ENCODE results near the gene AKR1E2. TPM values are rescaled to one million over a fixed set of nuclear protein-coding genes. Genes with fewer than 3 reads are reported as not detected.

AKR1E2 gene
- 1 to 10 TPM; 7.4 to 8.9 (median 7.5) TPM for polyA plus RNA-seq (ENCODE audit: insufficient read length in 4 of 4)

DNA sequence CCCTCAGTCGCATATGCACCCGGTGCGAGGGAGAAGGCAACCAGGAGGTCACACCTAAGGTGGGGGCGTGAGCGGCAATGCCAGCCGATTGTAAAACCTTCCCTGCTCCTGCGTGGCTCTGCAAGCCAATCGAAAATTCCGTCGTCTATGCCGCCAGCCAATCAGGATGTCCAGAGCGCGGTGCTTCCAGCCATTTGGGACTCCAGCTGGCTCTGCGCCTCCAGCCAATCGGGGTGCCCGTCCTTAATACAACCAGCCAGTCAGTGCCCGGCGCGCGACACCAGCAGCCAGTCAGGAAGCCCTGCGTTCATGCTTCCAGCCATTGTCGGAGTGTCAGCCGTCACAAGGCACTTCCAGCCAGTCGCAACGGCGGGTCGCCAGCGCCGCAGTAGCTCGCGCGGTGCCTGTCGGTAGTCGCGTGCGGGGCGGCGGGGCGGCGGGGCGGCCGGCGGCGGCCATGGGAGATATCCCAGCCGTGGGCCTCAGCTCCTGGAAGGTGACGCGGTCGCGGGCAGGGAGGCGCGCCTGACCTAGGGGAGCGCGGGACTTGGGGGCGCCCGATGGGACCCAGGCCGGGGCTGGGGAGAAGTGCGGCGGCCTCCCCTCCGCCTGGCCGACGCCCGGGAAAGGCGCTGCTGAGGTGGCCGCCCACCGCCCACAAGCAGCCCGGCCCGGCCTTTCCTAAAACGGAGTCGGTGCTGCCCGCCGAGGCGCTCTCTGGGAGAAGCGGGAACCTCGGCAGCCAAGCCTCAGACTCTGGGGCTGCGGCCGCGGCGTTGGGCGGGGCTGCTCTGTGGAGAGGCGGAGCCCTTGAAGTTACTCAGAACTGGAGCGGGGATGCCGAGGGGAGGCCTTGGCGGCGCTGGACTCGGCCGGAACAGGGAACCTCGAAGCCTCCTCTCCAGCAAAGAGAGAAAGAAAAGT lies at the start of gene AKR1E2:
Gene AKR1E2 (plus strand): TSS at position 340 of the 924 bp plus-strand sequence. CDS start 118 bp downstream, at position 458.
- peak; percentile 62 to 70 (median 64) for DNase-seq (ENCODE audit: low read depth in 4 of 4, low spot score in 3 of 4)

DNA sequence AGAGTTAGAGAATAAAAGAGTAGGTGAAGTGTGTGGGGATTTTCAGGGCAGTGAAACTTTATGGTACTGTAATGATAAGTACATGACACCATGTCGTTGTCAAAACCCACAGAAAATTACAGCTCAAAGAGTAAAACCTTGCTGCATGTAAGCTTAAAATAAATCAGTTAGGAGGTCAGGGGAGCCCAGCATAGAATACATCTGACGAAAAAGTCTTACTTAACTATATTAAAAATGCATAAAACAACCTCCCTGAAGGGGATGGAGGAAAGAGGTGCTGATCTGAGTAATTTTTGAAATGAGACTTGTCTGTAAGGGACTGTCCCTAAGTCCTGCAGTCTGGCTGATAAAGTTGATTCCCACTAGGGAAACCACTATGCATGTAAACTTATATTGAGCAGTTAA lies 49.8 kb upstream of the AKR1E2 start:
- DNase-seq (ENCODE audit: low read depth in 4 of 4, low spot score in 3 of 4) = no peak

DNA sequence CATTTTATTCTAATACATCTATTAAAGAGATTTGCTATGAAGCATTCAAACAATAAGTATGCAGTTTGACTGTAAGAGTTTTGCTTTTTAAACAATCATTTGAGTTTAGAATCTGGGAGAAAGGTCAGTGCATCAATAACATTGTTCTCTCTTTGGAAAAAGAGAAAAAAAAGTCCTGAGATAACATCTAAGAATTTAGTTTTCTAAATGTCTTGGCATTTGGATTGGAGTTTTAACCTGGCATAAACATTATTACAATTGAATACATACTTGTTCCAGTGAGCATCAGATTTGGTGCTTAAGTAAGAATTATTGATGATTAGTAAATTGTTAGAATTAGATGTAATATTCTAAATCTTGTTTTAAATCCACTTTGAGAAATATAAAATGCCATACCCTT lies 47.2 kb upstream of the AKR1E2 start:
- DNase-seq (ENCODE audit: low read depth in 4 of 4, low spot score in 3 of 4) = no peak

DNA sequence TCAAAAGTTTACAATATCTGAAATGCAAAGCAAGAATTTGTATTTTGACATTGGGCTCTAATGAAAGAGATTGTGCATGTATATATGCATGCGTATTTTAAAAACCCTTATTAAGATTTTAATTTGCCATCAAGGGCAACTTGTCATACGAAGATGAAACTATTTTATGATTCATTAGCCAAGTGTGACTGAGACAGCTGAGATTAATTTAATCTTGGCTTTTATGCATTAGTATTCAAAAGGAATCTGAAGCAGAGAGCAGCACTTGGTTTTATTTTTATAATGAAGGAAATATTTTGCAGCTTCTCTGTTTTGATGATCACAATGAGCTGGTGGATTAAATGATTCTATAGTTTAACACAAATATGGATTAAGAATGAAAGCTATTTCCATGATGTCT lies 45.9 kb upstream of the AKR1E2 start:
- DNase-seq (ENCODE audit: low read depth in 4 of 4, low spot score in 3 of 4) = no peak

DNA sequence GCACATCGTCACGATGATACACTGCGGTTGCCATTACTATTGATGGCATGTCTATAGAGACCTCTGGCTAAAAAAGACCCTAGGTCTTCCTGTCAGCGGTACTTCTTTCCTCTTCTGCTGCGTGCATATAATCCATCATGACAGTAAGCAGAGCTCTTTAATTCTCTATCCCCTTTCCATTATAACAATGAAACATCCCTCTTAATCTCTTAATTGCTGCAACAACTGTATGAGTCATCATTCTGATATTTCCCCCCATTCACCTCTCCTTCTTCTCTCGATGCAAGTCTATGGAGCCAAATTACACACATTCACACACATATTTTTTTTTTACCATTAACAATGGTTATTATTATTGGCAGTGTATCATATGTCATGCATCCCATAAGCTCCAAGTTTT lies 45.2 kb upstream of the AKR1E2 start:
- no peak for DNase-seq (ENCODE audit: low read depth in 4 of 4, low spot score in 3 of 4)

DNA sequence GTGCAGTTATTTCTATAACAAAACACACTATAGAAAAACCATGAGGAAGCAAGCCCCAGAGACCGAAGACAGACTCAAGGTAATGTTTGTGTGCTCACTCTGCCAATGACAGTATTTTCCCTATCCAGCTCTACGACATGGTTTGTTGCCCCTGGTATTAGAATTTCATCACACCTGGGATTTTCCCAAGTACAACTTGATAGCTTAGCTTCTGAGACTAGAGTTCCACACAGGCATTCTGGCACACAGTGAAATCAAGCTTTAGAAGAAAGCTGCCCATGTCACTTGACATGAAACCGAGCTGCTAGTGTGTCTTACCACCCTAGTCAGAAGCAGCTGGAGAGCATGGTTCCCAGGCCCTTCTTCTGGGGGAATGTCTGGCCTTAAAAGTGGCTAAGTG lies 44.1 kb upstream of the AKR1E2 start:
- DNase-seq (ENCODE audit: low read depth in 4 of 4, low spot score in 3 of 4) = no peak

DNA sequence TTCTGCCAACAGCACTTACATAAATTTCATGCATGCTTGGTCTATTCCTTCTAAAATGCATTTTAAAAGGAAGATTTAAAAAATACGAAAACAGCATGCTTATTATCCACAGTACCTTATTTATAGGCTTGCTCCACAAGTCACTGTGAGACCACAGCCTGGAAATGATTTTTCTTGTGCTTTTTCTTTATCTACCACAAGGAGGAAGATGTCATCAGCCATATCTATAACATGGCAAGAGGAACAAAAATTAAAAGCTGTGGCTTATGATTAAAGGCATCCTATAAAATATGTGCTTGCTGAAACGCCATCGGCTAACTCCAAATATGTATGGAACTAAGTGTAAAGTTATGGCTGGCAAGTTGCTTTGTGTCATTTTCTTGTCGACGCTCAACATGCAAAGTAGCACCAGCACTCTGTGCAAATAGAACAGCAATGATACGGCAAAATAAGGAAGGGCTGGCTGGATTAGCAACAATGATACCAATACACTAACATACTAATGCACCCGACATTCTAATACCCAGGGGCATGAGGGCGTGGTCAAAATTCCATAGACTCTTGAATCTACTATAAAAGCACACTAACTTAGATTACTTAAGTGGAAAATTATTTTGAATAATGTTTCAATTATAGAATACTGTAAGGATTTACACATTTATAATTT lies 41.2 kb upstream of the AKR1E2 start:
- DNase-seq (ENCODE audit: low read depth in 4 of 4, low spot score in 3 of 4) = no peak

DNA sequence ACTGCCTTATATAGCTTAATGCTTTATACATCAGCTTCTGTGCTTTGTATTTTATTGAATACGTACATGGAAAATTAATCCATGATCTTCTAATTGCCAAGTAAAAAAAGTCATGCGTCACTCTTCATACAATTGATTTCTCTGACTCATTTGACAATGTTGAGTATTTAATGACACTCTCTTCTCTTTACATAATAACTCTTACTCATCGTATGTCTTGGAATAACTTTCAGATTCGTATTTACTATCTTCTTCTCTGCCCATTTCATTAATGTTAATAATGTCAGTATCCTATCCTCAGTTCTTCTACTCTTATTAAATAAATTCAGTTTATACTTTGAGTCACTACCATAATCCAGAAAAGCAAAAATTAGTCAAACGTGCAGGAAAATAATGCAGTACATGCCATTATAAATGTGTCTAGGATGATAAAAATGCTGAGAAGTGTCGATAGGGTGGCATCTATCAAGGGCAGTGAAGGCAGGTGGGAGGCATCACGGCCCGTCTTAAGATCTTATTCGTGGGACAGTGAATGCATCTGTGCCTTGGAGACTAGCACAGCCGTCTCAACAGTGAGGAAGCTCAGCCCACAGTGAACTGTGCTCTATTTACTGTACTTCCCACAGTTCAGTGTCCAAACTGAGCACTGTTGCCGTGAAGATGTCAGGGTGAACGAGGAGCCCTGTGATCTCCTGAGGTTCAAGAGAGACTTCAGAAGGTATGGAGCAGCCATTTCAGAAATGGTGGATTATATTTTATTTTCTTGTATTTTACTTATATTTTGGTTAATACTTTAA lies 39.8 kb upstream of the AKR1E2 start:
- no peak for DNase-seq (ENCODE audit: low read depth in 4 of 4, low spot score in 3 of 4)

DNA sequence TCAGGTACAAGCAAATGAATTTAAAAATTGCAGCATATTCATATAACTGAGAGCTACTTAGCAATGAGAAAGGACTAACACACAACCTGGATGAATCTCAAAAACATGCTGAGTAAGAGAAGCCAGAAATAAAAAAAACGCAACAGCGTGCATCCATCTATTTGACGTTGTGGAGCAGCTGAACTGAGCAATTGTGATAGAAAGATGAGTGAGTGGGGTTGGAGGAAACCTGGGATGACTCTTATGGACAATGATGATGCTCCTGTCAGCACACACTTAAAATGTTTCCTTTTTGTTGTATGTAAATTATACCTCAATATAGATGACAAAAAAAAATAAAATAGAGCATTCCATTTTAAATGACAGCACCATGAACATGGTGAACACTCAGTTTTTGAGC lies 36.0 kb upstream of the AKR1E2 start:
- DNase-seq (ENCODE audit: low read depth in 4 of 4, low spot score in 3 of 4) = no peak

DNA sequence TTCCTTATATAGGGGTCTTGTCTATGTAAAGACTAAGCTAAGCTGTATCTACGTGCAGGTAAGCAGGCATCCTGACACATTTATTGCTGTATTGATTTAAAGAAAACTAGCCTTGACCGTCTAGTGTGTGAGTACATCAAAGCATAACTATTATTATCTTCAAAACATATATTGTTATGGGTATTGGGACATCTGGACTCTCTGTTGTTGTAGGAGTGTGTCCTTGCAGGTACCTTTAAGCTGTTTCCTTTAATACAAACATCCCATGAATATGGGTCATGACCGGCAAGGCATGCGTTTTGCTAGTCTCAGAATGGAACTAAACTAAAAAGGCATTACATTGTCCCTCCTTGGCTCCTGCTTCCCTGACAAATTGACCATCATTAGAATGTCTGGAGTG lies 35.1 kb upstream of the AKR1E2 start:
- DNase-seq (ENCODE audit: low read depth in 4 of 4, low spot score in 3 of 4) = no peak

DNA sequence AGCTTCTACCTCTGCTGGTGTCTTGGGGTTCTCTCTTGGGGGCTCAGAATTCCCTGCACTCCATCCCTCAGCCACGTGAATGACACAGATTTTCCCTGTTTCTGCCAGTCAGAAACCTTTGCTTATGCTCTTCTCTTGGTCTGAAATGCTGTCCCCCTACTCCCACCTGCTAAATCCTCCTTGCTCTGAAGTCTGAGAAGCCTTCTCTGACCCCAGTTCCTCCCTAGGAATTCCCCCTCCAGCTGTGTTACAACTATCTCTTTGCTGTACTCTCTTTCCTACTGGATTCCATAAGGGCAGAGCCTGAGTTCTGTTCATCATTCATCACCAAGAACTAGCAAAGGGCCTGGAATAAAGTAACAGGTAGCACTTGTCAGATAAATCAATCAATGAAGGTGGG lies 33.6 kb upstream of the AKR1E2 start:
- no peak for DNase-seq (ENCODE audit: low read depth in 4 of 4, low spot score in 3 of 4)

DNA sequence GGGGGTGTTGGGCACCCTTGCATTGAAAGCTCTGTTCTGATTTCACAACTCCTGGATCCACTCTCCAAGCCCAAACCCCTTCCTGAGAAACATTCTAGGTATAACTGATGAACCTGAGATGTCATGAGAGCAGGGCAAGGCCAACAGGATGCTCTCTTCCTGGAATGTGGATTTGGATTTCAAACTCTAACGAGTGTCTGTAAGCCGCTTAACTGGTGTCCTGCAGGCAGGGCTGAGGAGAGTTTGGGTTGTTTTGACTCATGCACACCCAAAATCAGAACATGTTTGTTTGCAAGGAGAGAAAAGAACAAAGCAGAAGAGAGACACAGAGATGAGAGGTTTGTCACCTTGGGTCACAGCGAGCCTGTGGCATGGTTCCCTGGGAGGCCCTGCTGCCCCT lies 24.6 kb upstream of the AKR1E2 start:
- DNase-seq (ENCODE audit: low read depth in 4 of 4, low spot score in 3 of 4) = no peak

DNA sequence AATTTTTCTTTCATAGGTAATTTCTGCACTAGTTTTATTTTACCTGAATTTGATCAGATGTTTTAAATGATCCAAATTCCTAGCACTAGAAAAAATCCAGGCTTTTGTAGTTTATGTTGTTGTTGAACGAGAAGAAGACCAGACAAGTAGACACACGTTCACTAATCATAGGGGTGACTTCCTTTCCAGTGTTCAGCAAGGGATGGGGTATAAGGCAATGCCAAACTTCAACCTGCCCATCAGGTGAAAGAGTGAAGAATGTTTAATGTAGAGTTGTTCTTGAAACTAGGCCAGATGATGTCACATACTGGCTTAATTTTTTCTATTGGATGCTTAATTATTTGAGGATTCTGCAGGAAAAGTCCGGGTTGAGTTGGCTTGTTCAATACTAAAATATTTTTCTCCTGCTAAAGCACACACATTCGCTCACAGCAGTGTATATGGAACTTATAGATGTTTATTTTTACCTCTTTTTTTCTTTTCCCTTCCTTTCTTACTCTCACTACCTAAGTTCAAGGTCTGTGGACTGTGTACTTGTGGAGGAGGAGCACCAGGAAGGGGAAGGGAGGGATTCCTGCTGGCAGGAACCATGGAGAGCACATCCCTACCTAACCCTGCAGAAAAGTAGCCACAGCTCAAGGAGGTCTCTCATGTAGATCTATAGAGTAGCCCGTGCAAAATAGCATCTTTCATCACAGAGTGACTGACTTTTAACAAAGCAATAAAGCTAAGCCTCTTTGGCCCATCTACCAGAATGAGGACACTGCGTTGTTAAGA lies 23.1 kb upstream of the AKR1E2 start:
- DNase-seq (ENCODE audit: low read depth in 4 of 4, low spot score in 3 of 4) = no peak

DNA sequence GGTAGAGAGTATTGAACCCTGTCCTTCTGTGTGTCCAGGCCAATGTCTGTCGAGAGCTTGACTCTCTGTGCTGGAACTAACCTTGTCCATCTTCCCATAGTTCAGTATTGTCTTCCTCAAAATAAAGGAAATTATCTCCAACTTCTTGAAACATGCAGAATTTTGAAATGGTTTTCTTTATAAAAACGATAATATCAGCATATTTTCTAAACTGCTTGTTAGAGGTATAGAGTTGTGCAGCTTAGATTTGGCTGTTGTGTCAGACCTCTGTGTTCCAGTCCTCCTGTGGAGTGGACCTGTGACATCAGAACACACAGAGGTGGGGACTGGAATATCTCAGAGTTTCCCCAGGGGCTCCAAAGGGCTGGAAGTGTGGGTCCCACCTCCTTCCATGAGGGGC lies 22.2 kb upstream of the AKR1E2 start:
- DNase-seq (ENCODE audit: low read depth in 4 of 4, low spot score in 3 of 4) = no peak

DNA sequence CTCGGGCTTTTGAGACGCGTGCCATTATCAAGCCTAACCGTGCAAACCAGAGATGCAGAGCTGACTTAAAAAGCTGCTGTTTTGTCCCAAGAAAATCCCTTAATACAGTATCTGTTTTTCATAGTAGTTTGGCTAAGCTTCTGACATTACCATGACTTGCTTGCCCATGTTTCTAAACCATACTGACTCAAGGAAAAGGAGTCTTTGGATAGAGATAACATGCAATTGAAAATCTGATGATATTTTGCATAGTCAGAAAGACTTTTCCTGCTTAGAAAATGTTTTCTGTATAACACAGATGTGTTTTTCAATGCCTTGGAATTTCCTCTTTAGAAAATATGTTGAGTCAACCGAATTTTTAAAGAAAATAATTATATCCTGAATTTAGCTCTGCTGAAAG lies 21.5 kb upstream of the AKR1E2 start:
- DNase-seq (ENCODE audit: low read depth in 4 of 4, low spot score in 3 of 4) = no peak

DNA sequence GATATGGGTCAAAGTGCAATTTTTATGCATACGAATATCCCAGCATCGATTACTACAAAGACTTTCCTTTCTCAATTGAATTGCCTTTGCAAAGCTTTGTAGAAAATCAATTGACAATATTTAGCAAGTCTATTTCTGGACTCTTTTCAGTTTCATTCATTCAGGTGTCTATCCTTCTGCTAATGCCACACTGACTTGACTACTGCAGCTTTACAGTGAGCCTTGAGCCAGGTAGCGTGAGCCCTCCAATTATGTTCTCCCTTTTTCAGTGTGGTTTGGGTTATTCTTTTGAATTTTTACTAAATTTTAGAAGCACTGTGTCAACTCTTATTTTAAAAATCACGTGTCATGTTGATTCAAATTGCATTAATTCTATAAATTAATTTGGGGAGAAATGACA lies 19.5 kb upstream of the AKR1E2 start:
- no peak for DNase-seq (ENCODE audit: low read depth in 4 of 4, low spot score in 3 of 4)

DNA sequence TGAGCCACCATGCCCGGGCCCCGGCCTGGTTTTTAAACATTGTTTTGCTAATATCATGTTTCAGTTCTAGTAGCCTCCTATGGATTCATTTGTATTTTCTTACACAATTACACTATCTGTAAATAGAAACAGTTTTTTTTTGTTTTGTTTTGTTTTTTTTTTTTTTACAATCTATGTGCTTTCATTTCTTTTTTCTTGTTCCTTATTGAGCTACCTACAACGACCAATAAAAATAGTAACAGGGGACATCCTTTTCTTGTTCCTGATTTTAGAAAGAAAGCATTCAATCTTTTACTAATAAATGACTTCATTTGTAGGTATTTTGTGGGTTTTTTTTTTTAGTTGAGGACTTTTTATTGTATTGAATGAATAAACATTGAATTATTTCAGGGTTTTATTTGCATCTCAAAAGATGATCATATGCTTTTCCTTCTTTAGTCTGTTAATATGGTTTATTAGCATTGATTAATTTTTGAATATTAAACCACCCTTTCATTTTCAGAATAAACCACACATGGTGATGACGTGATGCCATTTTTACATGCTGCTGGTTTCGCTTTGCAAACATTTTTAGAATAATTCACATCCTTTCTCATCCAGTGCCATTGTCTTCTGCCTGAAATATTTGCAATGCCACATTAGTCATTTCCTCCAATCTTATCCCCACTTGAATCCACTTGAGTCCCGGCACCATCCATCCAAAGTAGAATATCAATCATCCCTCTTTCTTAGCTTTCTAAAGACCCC lies 18.1 kb upstream of the AKR1E2 start:
- no peak for DNase-seq (ENCODE audit: low read depth in 4 of 4, low spot score in 3 of 4)

DNA sequence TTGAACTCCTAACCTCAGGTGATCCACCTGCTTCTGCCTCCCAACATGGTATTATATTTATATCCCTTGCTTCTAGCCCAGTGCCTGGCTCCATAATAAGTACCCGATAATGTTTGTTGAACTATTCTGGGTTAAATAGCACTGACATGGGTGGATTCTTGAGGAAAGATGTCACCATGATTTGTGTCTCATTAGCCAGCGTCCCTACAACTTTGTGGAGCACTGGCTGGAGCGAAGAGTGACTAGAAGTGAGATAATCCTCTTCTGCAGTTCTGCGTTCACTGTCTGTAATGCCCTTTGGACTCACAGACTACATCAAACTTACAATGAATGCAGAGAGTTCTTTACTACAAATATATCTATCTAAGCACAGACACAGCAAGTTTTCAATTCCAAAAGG lies 16.9 kb upstream of the AKR1E2 start:
- DNase-seq (ENCODE audit: low read depth in 4 of 4, low spot score in 3 of 4) = no peak

DNA sequence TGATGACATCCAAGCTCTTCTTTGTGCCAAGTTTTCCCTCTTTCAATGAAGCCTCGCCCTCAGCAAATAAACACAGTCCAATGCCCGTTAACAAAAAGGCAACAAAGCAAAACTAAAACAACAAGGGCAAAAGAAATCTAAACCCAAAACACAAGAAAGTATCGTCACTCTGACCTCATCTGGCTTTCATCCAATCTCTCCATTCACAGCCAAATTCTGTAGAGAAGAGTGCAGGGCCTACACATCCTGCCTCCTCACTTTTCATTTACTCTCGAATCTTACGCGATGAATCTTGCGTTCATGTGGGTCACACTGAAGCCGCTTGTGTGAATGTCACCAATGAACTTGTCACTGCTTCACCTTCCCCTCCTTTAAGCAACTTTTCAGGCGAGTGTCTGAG lies 15.9 kb upstream of the AKR1E2 start:
- no peak for DNase-seq (ENCODE audit: low read depth in 4 of 4, low spot score in 3 of 4)

DNA sequence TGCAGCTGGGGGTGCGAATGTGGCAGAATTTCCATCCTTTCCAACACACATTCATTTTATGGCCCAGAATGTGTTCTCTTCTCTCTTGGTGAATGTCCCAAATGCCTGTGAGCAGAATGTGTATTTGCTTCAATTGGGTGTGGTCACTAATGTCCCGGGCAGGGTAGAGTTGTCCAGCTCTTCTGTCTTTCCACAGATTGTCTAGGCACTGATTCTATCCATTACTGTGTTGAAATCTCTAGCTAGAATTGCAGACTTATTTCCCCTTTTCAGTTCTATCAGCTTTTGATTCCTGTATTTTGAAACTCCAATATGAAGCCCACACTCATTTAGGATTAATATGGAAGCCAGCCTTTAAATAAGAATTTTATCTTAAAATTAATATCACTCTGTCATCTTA lies 14.0 kb upstream of the AKR1E2 start:
- no peak for DNase-seq (ENCODE audit: low read depth in 4 of 4, low spot score in 3 of 4)
